Fibroblast of skin of left biceps (primary cell): ENCODE data around the gene KRTAP2-2.

Experiments used
- DNase-seq, 2 experiments: peaks; one replicate each; pipeline ENCODE4 v3.0.0-alpha.2; 2013; ENCODE audit warnings: low read depth in 2 of 2

The KRTAP2-2 gene

DNA sequence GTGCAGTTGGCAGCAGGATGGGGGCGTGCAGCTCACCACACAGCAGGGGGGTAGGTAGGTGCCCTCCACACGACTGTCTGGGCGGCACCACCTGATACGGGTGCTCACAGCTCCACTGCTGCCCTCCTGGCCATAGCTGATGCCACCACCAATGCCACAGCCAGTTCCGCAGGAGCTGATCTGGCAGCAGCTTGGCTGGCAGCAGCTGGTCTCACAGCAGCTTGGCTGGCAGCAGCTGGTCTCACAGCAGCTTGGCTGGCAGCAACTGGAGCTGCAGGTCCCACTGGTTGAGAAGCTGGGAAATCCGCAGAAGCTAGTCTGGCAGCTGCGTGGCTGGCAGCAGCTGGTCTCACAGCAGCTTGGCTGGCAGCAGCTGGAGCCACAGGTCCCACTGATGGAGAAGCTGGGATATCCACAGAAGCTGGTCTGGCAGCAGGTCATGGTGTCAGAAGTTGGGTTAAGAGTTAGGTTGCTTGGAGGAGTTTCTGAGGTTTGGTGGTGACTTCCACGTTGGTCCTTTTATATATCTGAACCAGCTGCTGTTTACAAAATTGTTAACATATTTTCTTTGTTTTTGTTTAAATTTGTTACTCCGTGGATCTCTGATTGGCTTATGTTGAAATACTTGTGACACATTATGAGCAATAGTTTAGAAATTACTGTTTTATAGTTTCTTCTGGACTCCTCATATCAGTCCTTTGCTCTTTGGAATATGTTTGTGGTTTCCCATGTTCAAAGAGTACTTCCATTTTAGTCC lies 28.1 kb downstream of the KRTAP2-2 start, which contains the start of gene KRTAP1-5:
Gene KRTAP1-5 (minus strand): TSS at position 494 of the 757 bp plus-strand sequence. CDS start 53 bp downstream, at position 441.
- DNase-seq, result peak; percentile 56 to 64

DNA sequence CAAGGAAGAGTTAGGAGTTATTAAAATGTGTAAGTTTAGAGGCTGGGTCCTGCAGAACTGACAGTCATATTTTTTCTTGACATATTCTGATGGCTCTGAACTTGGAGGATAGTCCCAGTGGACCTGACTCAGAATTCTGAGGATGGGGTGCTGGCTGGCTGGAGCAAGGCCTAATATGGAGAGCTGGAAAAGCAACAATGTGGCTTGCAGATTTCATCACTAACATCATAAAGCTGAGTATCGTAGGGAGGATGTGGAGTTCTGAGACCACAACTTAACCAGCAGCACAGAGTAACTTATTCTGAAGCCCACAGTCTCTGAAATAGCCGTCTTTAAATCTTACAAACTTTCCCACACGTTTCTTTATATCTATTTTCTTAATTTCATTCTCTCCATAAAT lies 30.3 kb downstream of the KRTAP2-2 start:
- DNase-seq, result peak in 1 of 2 experiments; percentile 40

DNA sequence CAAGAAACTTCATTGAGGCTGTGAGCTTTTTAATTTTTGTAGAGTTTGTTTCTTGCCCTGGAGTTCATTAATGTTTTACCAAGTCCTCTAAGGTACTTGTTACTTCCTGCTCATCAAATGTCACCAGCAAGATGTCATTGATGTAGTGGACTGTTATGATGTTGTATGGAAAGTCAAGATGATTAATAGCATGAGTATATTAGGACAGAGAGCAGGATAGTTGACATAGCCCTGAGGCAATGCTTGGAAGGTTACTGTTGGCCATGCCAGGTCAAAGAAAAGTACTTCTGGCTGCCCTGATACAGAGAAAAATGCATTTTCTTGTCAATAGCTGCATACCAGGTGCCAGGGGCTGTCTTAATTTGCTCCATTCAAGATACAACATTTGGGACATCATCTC lies 34.7 kb downstream of the KRTAP2-2 start:
- DNase-seq, result no peak

DNA sequence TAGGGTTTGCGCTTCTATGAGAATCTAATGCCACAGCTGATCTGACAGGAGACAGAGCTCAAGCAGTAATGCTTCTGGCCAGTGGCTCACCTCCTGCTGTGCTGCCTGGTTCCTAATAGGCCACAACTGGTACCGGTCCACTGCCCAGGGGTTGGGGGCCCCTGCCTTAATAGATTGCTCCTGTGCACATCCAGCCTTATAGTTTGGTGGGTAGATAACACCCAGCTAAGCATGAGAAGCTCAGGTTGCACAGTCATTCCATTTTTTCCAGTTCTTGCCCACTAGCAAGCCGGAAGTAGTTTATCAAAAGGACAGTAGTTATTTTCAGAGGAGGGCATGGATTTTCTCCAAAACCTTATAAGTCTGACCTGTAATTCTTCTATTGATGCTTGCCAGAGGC lies 35.6 kb downstream of the KRTAP2-2 start:
- no peak for DNase-seq

DNA sequence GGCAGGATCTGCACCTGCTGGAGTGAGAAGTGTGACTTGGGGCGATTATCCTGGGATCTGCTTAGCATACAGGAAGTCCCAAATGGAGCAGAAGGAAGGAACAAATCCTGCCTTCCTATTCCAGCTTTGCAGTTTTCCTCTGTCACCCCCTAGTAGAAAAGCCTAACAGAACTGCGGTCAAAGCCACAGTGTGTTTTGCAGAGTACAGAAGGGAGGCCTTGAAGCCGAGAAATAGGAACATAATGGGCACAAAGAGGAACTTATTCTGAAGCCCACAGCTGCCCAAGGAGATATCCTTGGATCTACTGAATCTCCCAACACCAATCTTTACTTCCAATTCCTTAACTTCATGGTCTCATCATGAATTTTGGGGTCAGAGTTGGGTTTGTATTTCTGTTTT lies 36.5 kb downstream of the KRTAP2-2 start:
- no peak for DNase-seq

DNA sequence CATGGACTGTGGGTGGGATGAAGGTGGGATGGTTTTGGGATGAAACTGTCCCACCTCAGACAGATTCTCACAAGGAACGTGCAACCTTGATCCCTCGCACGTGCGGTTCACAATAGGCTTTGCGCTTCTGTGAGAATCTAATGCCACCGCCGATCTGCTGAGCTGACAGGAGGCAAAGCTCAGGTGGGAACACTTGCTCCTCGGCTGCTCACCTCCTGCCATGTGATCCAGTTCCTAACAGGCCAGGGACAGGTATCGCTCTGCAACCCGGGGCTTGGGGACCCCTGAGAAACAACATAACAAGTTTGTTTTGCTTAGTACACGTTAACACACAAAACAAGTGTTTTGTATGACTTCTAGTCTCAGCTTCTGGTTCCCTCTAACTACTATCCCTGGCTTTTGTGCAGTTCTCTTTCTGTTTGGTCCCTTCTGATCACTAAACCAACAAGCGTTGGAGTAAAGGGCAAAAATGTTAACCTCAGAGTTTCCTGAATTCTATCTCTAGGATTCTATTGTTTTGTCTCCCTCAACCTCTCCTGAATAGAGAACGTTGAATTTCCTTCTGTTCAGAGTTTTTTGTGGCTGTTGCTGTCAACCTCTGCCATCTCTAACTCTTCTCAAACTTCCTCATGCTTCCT lies 38.3 kb downstream of the KRTAP2-2 start:
- DNase-seq, result no peak

DNA sequence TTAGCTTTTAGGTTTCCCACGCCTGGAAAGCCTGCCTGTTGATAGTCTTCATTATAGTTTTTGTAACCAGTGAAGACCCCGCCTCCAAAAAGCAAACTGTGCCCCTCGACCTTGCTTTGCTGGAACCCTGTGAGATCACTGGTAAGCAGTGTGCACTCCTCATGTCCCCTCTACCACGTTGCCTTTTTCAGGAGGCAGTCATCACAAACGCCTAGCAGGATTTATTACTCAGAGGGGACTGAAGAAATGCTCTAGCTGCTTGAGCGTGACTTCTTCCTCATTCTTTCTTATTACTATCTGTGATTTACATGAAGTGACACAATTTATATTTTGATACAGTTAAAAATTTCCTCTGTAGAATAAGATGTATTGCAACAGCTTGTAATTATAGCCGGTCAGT lies 39.6 kb downstream of the KRTAP2-2 start:
- no peak for DNase-seq

DNA sequence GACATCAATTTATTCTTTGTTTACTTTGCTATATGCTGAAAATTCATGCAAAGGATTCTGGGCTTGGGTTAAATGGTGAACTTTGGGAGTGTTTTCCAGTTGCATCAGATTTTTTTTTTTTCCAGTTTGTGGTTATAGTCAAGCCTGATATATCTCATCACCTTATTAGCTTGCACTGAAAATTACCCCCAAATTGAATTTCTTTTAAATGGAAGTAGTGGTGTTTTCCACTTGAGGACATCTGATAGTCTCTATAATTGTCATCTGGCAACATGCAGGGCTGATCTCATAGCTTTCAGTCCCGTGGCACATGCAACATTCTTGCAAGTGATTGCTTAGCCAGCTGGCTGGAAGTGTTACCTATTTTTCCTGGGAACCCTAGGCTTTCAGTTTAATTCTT lies 41.4 kb downstream of the KRTAP2-2 start:
- DNase-seq, result peak; percentile 36 to 37

DNA sequence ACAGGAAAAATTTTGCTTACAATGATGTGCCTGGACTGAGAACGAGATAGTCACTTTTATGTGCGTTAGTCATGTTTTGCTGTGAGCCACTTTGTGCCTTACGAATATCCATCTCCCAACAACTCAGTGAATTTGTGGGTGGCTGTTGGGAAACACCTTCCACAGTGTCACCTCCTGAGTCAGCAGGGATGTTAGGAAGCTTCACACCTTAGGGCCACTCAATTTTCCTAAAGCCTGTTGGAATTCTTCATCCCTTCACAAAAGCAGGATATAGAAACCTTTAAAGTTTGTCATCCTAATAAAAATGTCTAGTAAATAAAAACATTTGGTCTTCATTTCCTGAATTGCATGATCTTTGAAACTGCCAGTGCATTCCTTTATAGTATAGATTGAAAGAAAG lies 41.8 kb downstream of the KRTAP2-2 start:
- DNase-seq, result no peak

DNA sequence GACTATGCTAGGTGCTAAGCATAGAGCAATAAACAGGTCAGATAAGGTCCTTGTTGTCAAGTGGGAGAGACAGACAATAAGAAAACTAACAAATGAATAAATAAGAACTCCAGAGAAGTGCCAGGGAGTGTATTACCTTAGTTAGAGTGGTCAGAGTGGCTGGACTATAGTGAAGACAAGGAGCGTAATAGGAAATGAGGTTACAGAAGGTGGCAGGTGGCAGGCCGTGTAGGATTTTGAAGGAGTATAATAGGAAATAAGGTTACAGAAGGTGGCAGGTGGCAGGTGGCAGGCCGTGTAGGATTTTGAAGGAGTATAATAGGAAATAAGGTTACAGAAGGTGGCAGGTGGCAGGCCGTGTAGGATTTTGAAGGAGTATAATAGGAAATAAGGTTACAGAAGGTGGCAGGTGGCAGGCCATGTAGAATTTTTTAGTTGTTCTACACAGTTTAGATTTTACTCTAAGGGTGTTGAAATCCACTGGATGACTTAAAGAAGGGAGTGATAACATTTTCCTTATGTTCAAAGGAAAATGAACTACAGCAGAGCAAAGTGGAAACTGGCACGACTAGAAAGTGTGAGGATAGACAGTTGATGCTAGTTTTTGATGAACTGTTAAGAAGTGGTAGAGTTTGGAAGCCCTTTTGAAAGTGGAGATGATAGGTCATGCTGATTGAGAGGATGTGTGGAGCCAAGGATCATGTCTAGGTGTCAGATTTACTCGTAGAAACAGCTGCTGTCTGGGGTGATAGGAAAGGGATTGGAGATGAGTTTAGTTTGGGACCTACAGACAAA lies 42.5 kb downstream of the KRTAP2-2 start:
- no peak for DNase-seq

DNA sequence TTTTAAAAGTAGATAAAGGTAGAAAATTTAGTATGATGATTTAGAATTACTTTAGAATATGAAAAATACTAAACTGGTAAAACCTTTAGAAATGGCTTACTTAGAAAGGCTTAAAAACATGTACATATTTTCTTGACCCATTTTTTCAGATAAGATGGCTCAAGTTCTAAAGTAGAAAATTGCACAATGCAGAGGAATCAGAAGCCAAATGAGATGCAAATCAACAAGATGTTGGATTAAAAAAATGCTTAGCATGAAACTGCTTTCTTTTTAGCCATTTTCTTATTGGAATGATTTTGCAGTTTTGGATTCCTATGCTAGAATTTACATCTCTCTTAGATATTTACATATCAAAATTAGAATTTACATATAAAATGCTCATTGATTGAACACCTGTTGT lies 44.6 kb downstream of the KRTAP2-2 start:
- DNase-seq, result no peak

DNA sequence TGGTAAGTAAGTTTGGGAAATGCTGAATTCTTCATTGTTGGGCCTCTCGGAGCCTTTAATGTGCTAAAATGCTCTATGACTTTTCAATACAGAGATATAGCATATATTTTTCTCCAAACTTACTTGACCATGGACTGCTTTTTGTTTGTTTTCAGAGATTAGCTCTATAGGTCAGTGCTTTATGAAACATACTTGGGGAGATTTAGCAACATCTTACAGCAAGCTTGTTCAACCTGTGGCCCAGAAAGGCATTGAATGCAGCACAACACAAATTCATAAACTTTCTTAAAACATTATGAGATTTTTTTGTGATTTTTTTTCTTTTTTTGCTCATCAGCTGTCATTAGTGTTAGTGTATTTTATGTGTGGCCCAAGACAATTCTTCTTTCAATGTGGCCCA lies 45.1 kb downstream of the KRTAP2-2 start:
- no peak for DNase-seq

DNA sequence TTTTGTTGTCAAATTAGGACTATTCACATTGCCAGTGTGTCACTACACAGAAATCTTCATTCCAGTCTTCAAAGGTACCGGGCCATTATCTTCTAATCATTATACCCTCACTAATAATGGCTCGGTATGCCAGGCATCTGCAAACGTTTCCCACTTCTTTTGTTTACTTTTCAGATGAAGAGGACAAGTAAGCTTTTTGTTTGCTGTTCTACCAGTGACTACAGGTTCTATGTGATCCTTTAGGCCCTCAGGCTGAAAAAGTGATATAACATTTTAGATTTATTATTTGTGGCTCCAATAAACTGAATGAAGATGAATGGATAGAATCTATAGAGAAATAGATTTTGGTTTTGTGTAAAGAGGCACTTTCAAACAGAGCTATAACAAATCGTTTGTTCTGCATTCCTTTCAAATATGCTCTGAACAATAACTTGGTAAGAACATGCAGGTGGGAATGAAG lies 45.7 kb downstream of the KRTAP2-2 start:
- DNase-seq, result no peak

DNA sequence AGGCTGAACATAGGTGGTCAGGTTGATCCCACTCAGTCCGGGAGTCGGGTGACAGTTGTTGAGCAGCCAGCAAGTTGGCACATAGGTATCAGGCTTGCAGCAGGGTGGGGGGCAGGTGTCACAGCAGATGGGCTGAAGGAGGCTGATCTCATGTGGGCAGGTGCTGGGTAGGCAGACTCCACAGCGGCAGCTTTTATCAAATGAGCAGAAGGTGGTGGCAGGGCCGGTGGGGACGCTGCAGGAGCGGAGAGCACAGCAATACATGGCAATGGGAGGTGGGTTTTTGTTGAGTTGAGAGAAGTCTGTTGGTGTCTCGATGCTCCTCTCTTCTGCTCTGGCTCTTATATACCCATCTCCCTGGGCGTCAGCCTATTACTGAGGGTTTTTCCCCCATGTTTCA lies 46.2 kb downstream of the KRTAP2-2 start, which contains the start of gene KRTAP3-1:
Gene KRTAP3-1 (minus strand): TSS at position 318 of the 400 bp plus-strand sequence. CDS start 54 bp downstream, at position 264.
- no peak for DNase-seq
